SK-N-SH (cell line): ENCODE data around the gene MEF2B. TPM values are rescaled to one million over a fixed set of nuclear protein-coding genes. Genes with fewer than 3 reads are reported as not detected.

Experiments
- CTCF ChIA-PET: fragments of 300-600, 350-600 bp; formaldehyde crosslinking; extraction: SDS; loops from one replicate; lab custom pipeline; 2021; lab: Yijun Ruan, JAX
- POLR2A ChIA-PET: fragments of 350-600 bp; sonication (Branson Sonifier 250); formaldehyde crosslinking; extraction: SDS; loops from one replicate; lab custom pipeline; 2020; ENCODE audit warnings: antibody characterized with exemption, inconsistent platforms; lab: Yijun Ruan, JAX
- DNase-seq: peaks from one replicate; pipeline ENCODE4 v3.0.0; 2012
- H2AFZ ChIP-seq: fragments of 200-600 bp; sonication (generic); 2 replicates; pipeline ENCODE4 v1.8.1; 2016; ENCODE audit warnings: antibody characterized with exemption, mild to moderate bottlenecking, low read depth
- H3F3A ChIP-seq: fragments of 200-600 bp; sonication (generic); replicated peaks from 2 replicates; pipeline ENCODE3; 2016; ENCODE audit warnings: antibody characterized with exemption, mild to moderate bottlenecking; ENCODE audit not compliant: insufficient read depth
- H3K27ac ChIP-seq, 2 experiments: fragments of 200-500 bp in 1 of 2; fragments of 200-600 bp in 1 of 2; sonication (Bioruptor generic) in 1 of 2; sonication (generic), shearing (Covaris generic) in 1 of 2; 2 replicates each; pipeline versions ENCODE4 v1.5.1 to v1.6.1; 2014 to 2016; ENCODE audit warnings: low read depth in 2 of 2, inconsistent platforms in 1 of 2, low read length in 1 of 2, mild to moderate bottlenecking in 1 of 2, mixed read lengths in 1 of 2
- H3K27me3 ChIP-seq: fragments of 200-600 bp; sonication (generic), shearing (Covaris generic); 2 replicates; pipeline ENCODE4 v1.6.1; 2016; ENCODE audit warnings: mixed run types; ENCODE audit not compliant: insufficient read depth
- H3K36me3 ChIP-seq, 2 experiments: fragments of 200-500 bp in 1 of 2; fragments of 200-600 bp in 1 of 2; sonication (Bioruptor generic) in 1 of 2; sonication (generic) in 1 of 2; replicated peaks in 1 of 2; 2 replicates each; pipeline versions ENCODE3 to v1.5.1; 2014 to 2016; ENCODE audit warnings: low read length in 1 of 2, mild to moderate bottlenecking in 1 of 2; ENCODE audit not compliant: insufficient read depth in 2 of 2, control insufficient read depth in 1 of 2
- H3K4me1 ChIP-seq, 2 experiments: fragments of 200-500 bp in 1 of 2; fragments of 200-600 bp in 1 of 2; sonication (Bioruptor generic) in 1 of 2; sonication (generic), shearing (Covaris generic) in 1 of 2; 2 replicates each; pipeline versions ENCODE4 v1.5.1 to v1.6.1; 2014 to 2016; ENCODE audit warnings: low read depth in 1 of 2, low read length in 1 of 2, mixed run types in 1 of 2; ENCODE audit not compliant: insufficient read depth in 2 of 2, control insufficient read depth in 1 of 2
- H3K4me2 ChIP-seq: fragments of 200-600 bp; sonication (generic), shearing (Covaris generic); 2 replicates; pipeline ENCODE4 v1.6.1; 2017; ENCODE audit warnings: mixed run types
- H3K4me3 ChIP-seq, 2 experiments: fragments of 200-500 bp in 1 of 2; fragments of 200-600 bp in 1 of 2; sonication (Bioruptor generic) in 1 of 2; sonication (generic), shearing (Covaris generic) in 1 of 2; 2 replicates each; pipeline versions ENCODE4 v1.5.1 to v1.8.1; 2014 to 2016; ENCODE audit warnings: low read depth in 2 of 2, inconsistent platforms in 1 of 2, low read length in 1 of 2, mild to moderate bottlenecking in 1 of 2, mixed read lengths in 1 of 2, moderate library complexity in 1 of 2
- H3K79me2 ChIP-seq: fragments of 200-600 bp; sonication (generic); 2 replicates; pipeline ENCODE4 v1.8.1; 2017; ENCODE audit warnings: mild to moderate bottlenecking; ENCODE audit not compliant: insufficient read depth
- H3K9ac ChIP-seq: fragments of 200-600 bp; sonication (generic); 2 replicates; pipeline ENCODE4 v1.6.1; 2017; ENCODE audit warnings: mixed run types
- H3K9me2 ChIP-seq: fragments of 200-600 bp; sonication (generic); 2 replicates; pipeline ENCODE4 v1.6.1; 2017; ENCODE audit warnings: mixed run types
- H3K9me3 ChIP-seq: fragments of 200-600 bp; sonication (generic); 2 replicates; pipeline ENCODE4 v1.6.1; 2017; ENCODE audit warnings: mixed run types, mild to moderate bottlenecking, moderate library complexity
- H4K20me1 ChIP-seq: fragments of 200-600 bp; sonication (generic); 2 replicates; pipeline ENCODE4 v1.6.1; 2017; ENCODE audit warnings: mild to moderate bottlenecking, mixed run types; ENCODE audit not compliant: insufficient read depth
- EZH2phosphoT487 ChIP-seq: fragments of 200-600 bp; sonication (generic); IDR thresholded peaks from 2 replicates; pipeline ENCODE4 v1.6.1; 2017; ENCODE audit warnings: low read depth, mixed run types, mild to moderate bottlenecking, antibody characterized with exemption, moderate library complexity, borderline replicate concordance
- FOSL2 ChIP-seq: IDR thresholded peaks from 2 replicates; pipeline ENCODE4 v1.4.0; 2012; ENCODE audit warnings: low read depth, mild to moderate bottlenecking, moderate library complexity, borderline replicate concordance
- FOXM1 ChIP-seq: IDR thresholded peaks from 2 replicates; pipeline ENCODE4 v1.4.0; 2012; ENCODE audit warnings: low read depth, mild to moderate bottlenecking
- JUND ChIP-seq: IDR thresholded peaks from 2 replicates; pipeline ENCODE4 v1.4.0; 2012
- MEF2A ChIP-seq: IDR thresholded peaks from 2 replicates; pipeline ENCODE4 v1.4.0; 2012; ENCODE audit warnings: low read depth, borderline replicate concordance
- MXI1 ChIP-seq: IDR thresholded peaks from 2 replicates; pipeline ENCODE4 v1.6.1; 2012; ENCODE audit warnings: mild to moderate bottlenecking, low read depth, low read length, improper control_type of control experiment
- NRF1 ChIP-seq: IDR thresholded peaks from 2 replicates; pipeline ENCODE4 v1.6.1; 2012; ENCODE audit warnings: low read depth, mild to moderate bottlenecking, low read length
- PBX3 ChIP-seq: IDR thresholded peaks from 2 replicates; pipeline ENCODE4; 2012
- REST ChIP-seq: IDR thresholded peaks from 2 replicates; pipeline ENCODE4 v1.6.1; 2012; ENCODE audit warnings: mild to moderate bottlenecking, low read depth, low read length, moderate library complexity
- RXRA ChIP-seq: IDR thresholded peaks from 2 replicates; pipeline ENCODE4 v1.4.0; 2012; ENCODE audit warnings: low read depth, mild to moderate bottlenecking, borderline replicate concordance
- TCF12 ChIP-seq: IDR thresholded peaks from 2 replicates; pipeline ENCODE4 v1.4.0; 2012
- TEAD4 ChIP-seq: IDR thresholded peaks from 2 replicates; pipeline ENCODE4 v1.4.0; 2012; ENCODE audit warnings: mild to moderate bottlenecking, borderline replicate concordance; ENCODE audit not compliant: insufficient read depth
- USF2 ChIP-seq: fragments of 150-350 bp; IDR thresholded peaks from 2 replicates; pipeline ENCODE4 v1.6.1; 2017; ENCODE audit warnings: antibody characterized with exemption, low read length, low read depth, borderline replicate concordance
- YY1 ChIP-seq: IDR thresholded peaks from 2 replicates; pipeline ENCODE4 v1.4.0; 2012; ENCODE audit warnings: low read depth, mild to moderate bottlenecking
- WGBS: methylation state at CpG from one replicate; pipeline ENCODE4 v1.1.6; 2017; ENCODE audit warnings: low lambda C conversion rate; 5-methylcytosine and 5-hydroxymethylcytosine counted together
- polyA plus RNA-seq, 3 experiments: library from polyadenylated mRNA; depleted of rRNA; stranded (reverse); fragments of >200 nt; gene quantifications; 2 replicates each; pipeline ENCODE4 v1.2.3, GENCODE V29; 2012
- TF ChIP-seq, protein P1 (sequence below): fragments of 150-350 bp; IDR thresholded peaks from 2 replicates; pipeline ENCODE4 v1.6.1; 2016; ENCODE audit warnings: mild to moderate bottlenecking, low read depth, low read length
- TF ChIP-seq, protein P2 (sequence below): fragments of 200-600 bp; sonication (generic); IDR thresholded peaks from 2 replicates; pipeline ENCODE4 v1.6.1; 2017; ENCODE audit warnings: antibody characterized with exemption, mild to moderate bottlenecking, moderate library complexity

MEF2B gene
- polyA plus RNA-seq, 1 of the 3 experiments (the other 2 are of a cell fraction): 1.0 TPM

DNA sequence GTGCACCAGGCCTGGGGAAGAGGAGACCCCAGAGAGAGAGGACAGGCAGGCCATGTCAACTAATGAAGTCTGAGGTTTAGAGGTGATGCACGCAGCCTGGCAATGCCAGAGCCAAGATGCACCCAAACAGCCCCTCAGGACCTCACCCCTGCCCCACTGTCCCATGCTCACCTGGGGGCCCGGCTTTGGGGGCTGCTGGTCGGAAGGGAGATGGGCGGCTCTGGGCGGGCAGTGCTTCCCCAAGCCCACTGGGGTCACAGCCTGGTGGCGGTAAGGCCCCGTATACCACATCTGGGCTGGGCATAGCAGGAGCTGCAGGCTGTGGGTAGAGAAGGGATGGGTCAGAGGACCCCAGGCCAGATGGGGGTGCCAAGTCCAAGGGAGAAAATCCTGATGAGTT lies 23.2 kb downstream of the MEF2B start:
- no peaks in the 10 kb centered on the region for H3F3A ChIP-seq
- 80% methylated on average over 2 of the region's 7 CpGs for WGBS
- no peak overlapping the region for H3K9ac ChIP-seq
- DNase-seq: no peak
- H3K9me2 ChIP-seq: no peaks in the 10 kb centered on the region
- no peaks in the 10 kb centered on the region for H3K27me3 ChIP-seq
- H3K4me3 ChIP-seq: no peak overlapping the region
- no peak overlapping the region for H3K4me2 ChIP-seq
- CTCF ChIA-PET: interaction anchor here (0.5 to 5.3 kb wide), 26 partner anchors 10 to 364 kb away, joined by 3 to 99 read pairs (median 4); partner anchors contain the start of genes BORCS8, MEF2B, RFXANK and SLC25A42
- no peaks in the 10 kb centered on the region for H4K20me1 ChIP-seq
- POLR2A ChIA-PET: no interaction called here
- no peak overlapping the region for H2AFZ ChIP-seq
- H3K9me3 ChIP-seq: no peaks in the 10 kb centered on the region
- no peaks in the 10 kb centered on the region for H3K36me3 ChIP-seq
- no peaks in the 10 kb centered on the region; a peak in 1 of 4 replicates for H3K4me1 ChIP-seq
- TF ChIP-seq YY1 (no peak), RXRA (no peak), NRF1 (no peak), JUND (no peak), TEAD4 (no peak), REST (no peak), MEF2A (no peak), FOXM1 (no peak), EZH2phosphoT487 (no peak), MXI1 (no peak), FOSL2 (no peak), TCF12 (no peak), PBX3 (no peak), USF2 (no peak)
- TF ChIP-seq, protein P1, sequence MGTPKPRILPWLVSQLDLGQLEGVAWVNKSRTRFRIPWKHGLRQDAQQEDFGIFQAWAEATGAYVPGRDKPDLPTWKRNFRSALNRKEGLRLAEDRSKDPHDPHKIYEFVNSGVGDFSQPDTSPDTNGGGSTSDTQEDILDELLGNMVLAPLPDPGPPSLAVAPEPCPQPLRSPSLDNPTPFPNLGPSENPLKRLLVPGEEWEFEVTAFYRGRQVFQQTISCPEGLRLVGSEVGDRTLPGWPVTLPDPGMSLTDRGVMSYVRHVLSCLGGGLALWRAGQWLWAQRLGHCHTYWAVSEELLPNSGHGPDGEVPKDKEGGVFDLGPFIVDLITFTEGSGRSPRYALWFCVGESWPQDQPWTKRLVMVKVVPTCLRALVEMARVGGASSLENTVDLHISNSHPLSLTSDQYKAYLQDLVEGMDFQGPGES: no peak
- TF ChIP-seq, protein P2, sequence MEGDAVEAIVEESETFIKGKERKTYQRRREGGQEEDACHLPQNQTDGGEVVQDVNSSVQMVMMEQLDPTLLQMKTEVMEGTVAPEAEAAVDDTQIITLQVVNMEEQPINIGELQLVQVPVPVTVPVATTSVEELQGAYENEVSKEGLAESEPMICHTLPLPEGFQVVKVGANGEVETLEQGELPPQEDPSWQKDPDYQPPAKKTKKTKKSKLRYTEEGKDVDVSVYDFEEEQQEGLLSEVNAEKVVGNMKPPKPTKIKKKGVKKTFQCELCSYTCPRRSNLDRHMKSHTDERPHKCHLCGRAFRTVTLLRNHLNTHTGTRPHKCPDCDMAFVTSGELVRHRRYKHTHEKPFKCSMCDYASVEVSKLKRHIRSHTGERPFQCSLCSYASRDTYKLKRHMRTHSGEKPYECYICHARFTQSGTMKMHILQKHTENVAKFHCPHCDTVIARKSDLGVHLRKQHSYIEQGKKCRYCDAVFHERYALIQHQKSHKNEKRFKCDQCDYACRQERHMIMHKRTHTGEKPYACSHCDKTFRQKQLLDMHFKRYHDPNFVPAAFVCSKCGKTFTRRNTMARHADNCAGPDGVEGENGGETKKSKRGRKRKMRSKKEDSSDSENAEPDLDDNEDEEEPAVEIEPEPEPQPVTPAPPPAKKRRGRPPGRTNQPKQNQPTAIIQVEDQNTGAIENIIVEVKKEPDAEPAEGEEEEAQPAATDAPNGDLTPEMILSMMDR: no peak
- H3K27ac ChIP-seq: no peak overlapping the region
- H3K79me2 ChIP-seq: no peaks in the 10 kb centered on the region
